ENCODE results near the gene ENDOV.

ENDOV gene

DNA sequence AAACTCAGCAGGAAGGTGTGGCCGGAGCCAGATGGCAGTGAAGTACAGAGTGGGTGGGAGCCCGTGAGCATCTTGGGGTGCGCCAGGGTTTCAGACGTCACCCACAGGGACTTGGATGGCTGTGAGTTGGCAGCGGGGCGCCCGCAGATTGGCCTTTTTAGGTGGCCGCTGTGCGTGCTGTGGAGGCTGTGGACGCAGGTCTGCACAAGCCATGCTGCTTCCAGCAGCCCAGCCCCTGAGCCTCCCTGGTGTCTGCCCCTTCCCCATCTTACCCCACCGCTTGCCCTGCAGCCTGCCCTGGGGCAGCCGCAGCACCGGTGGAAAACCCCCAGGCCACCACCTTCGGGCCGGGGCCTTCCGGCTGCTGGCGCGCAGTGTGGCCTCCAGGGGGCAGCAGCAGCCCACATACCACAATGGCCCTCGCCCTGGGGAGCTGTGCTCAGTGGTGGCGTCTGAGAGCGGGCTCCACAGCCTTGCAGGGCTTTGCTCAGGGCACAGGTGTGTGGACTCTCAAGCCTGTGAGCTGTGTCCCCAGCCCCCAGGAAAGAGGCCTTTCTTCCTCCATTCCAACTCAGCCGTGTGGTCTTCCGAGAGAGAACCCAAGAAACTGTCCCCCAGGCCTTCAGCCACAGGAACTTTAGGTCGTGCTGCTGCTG lies 11.8 kb downstream of the ENDOV start:
- Histone ChIP-seq H3K36me3 (replicated peaks) (no peaks in the 10 kb centered on the region), H3K4me3 (no peak overlapping the region), H3K4me1 (no peaks in the 10 kb centered on the region), H3K27me3 (ENCODE audit: low read depth) (no peaks in the 10 kb centered on the region), H3K9me3 (no peaks in the 10 kb centered on the region)
- in situ Hi-C loops (cut with MboI; ENCODE audit: low sequenced_read_pairs): loop anchor here (5.0 kb wide), 2 partner anchors 151 to 556 kb away; no protein-coding TSS in a partner anchor
- DNase-seq (ENCODE audit: low spot score in 2 of 2): peak; percentile 47 to 89

DNA sequence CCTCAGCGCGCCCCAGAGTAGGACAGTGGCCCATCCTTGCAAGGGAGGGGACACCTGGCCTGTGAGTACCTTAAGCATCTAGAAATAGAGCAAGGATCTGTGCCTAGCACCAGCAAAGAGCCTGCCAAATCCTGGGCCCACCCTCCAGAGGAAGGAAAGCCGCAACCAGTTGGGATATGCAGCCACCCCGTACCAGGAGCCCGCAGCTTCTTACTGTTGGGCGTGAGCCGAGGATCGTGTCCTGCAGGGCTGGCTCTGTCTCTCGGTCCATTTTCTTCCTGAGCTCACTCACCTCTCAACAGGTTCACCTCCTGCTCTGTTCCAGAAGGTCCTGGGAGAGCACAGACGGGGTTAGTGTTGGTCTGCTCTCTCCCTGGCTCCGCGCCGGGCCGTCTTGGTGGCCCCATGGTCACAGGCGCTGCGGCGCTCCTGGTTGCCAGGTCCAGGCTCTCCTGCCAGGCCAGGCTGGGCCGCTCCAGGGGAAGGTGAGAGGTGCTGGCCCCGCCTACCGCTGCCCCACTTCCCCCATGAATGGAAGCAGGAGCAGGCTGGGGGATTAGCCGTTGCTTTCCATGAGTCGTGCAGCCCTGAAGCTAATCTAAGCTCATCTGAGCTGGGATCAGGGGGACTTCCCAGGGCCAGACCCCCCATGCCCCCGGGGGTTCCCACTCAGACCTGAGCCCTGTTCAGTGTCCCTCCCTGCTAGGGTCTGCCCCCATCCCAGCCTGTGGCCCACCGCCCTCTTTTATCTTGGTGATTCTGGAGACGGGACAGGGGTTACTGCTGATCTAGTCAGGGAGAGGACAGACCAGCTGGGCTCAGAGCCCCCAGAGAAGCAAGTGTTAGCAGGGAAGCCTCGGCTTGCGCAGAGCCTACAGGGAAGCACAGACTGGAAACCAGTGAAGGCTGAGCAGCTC lies 12.7 kb downstream of the ENDOV start:
- in situ Hi-C loops (cut with MboI; ENCODE audit: low sequenced_read_pairs): loop anchor here (5.0 kb wide), 2 partner anchors 150 to 555 kb away; no protein-coding TSS in a partner anchor
- H3K4me3 ChIP-seq: no peak overlapping the region
- no peaks in the 10 kb centered on the region for H3K9me3 ChIP-seq

DNA sequence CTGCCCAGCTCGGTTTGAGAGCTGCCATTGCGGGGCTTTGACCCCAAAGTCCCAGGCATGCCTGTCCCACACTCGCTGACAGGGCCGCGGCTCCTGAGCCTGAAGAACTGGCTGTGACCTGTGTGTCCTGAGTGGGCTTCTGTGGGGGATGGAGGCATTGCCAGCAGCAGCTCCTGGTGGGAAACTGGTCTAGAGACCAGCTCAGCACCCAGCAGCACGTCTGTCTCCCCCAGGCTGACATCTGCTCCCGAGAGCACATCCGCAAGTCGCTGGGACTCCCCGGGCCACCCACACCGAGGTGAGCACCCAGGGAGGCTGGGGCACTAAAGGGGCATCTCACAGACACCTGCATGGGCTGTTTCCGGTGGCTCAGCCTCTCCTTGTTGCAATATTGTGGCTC lies 13.4 kb downstream of the ENDOV start:
- Histone ChIP-seq H3K9me3 (no peaks in the 10 kb centered on the region), H3K4me3 (no peak overlapping the region), H3K36me3 (replicated peaks) (no peaks in the 10 kb centered on the region), H3K27me3 (ENCODE audit: low read depth) (no peaks in the 10 kb centered on the region), H3K4me1 (no peaks in the 10 kb centered on the region)
- DNase-seq (ENCODE audit: low spot score in 2 of 2): no peak
- in situ Hi-C loops (cut with MboI; ENCODE audit: low sequenced_read_pairs): loop anchor here (5.0 kb wide), 2 partner anchors 149 to 554 kb away; no protein-coding TSS in a partner anchor

More for the DNA sequence above, 12.7 kb downstream of the ENDOV start:
- no peaks in the 10 kb centered on the region for H3K27me3 ChIP-seq (ENCODE audit: low read depth)
- DNase-seq (ENCODE audit: low spot score in 2 of 2): no peak
- H3K36me3 ChIP-seq (replicated peaks): no peaks in the 10 kb centered on the region
- H3K4me1 ChIP-seq: no peaks in the 10 kb centered on the region

DNA sequence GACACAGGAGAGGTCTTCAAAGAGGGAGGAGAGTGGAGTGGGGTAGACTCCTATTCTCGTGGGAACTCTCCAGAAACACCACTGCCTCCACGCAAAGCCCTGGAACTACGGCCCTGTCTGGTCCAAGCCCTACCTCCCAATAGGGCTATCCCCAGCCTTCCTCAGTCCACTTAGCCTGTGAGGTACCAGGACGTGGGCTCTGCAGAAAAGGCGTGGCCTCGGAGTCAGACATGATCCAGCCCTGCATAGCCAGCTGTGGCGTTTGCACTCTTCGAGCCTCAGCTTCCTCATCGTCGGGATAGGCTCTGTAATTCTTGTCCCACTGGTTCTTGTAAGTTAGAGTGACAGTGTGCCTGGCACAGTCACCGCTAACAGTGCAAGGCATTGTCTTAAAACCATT lies 13.8 kb downstream of the ENDOV start:
- Histone ChIP-seq H3K27me3 (ENCODE audit: low read depth) (no peaks in the 10 kb centered on the region), H3K4me3 (no peak overlapping the region), H3K4me1 (no peaks in the 10 kb centered on the region), H3K9me3 (no peaks in the 10 kb centered on the region), H3K36me3 (replicated peaks) (no peaks in the 10 kb centered on the region)
- in situ Hi-C loops (cut with MboI; ENCODE audit: low sequenced_read_pairs): loop anchor here (5.0 kb wide), 2 partner anchors 149 to 554 kb away; no protein-coding TSS in a partner anchor
- no peak for DNase-seq (ENCODE audit: low spot score in 2 of 2)

DNA sequence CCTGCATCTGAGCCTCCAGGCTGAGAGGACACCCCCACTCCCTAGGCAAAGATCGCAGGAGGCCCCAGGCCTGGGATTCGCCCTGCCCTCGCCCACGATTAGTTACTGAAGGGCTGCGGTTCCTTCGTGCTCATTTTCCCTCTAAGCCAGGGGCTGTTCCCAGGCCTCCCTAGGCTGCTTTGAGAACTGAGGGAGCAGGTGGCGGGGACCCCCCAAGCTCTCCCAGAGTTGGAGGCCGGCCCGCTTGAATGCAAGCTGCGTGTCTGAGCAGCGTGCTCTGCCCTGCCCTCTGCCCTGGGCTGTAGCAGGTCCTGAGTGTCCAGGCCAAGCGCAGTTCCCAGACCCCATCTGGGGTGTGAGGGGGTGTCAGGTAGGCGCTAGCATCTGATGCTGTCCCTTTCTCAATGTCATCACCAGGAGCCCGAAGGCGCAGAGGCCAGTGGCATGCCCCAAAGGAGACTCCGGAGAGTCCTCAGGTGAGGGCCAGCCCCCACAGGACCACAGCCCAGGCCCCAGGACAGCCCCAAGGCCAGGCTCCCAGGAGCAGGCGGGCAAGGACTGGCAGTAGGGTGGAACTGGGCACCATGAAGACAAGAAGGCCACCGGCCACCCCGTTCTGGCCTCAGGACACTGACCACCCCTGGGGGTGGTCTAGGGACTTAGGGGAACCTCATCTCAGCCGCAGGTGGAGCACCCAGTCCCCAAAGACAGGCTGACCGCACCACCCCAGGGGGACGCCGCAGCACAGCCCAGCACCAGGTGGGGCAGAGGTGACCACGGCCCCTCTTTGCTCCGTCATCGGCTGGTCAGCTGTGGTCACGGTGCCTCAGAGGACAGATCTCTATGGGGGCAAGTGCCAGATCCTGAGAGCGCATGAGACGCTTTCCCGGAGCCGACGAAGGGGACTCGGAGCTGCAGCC lies 14.6 kb downstream of the ENDOV start:
- Histone ChIP-seq H3K4me1 (no peaks in the 10 kb centered on the region), H3K36me3 (replicated peaks) (no peaks in the 10 kb centered on the region), H3K27me3 (ENCODE audit: low read depth) (no peaks in the 10 kb centered on the region), H3K9me3 (no peaks in the 10 kb centered on the region), H3K4me3 (no peak overlapping the region)
- DNase-seq (ENCODE audit: low spot score in 2 of 2): no peak
- in situ Hi-C loops (cut with MboI; ENCODE audit: low sequenced_read_pairs): loop anchor here (5.0 kb wide), 2 partner anchors 148 to 553 kb away; no protein-coding TSS in a partner anchor

DNA sequence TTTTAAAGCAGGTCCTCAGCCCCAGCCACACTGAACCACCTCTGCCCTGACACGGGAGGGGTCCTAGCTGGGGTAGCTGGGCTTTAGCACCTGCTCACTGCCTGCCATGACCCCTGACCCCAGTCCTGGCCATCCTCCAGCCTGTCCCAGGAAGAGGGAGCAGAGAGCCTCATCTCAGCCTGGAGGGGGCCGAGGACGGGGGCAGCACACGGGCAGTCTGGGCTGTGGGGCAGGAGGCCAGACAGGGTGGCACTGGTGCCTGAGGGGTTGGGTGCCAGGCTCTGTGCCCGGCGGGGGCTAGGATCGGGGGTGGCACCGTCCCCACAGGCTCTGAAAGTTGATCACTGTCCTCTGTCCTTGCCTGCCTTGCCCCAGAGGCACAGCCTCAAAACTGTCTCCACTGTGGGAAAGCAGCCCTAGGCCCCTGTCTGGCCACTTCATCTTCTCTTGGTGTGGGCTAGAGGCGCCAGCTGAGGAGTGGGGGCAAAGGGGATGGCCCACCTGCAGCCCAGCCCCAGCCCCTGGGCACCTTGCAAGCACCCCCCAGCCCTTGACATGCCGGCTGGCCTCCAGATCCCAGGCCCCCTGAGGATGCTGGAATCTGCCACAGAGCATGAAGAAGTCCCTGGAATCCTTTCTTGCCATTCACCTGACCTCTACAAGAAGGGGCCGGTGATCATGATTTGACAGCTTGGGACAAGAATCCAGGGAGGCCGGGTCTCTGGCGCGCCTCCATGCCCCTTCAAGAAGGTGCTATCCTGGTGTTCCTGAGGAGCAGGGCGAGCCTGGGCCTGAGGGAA lies 15.7 kb downstream of the ENDOV start:
- no peak for DNase-seq (ENCODE audit: low spot score in 2 of 2)
- H3K4me3 ChIP-seq: no peak overlapping the region
- H3K27me3 ChIP-seq (ENCODE audit: low read depth): peaks cover 3% of the 10 kb centered on the region; the same call in 1 of the 2 replicates
- in situ Hi-C loops (cut with MboI; ENCODE audit: low sequenced_read_pairs): no loop called here
- no peaks in the 10 kb centered on the region for H3K9me3 ChIP-seq
- H3K4me1 ChIP-seq: no peaks in the 10 kb centered on the region
- no peaks in the 10 kb centered on the region for H3K36me3 ChIP-seq (replicated peaks)

DNA sequence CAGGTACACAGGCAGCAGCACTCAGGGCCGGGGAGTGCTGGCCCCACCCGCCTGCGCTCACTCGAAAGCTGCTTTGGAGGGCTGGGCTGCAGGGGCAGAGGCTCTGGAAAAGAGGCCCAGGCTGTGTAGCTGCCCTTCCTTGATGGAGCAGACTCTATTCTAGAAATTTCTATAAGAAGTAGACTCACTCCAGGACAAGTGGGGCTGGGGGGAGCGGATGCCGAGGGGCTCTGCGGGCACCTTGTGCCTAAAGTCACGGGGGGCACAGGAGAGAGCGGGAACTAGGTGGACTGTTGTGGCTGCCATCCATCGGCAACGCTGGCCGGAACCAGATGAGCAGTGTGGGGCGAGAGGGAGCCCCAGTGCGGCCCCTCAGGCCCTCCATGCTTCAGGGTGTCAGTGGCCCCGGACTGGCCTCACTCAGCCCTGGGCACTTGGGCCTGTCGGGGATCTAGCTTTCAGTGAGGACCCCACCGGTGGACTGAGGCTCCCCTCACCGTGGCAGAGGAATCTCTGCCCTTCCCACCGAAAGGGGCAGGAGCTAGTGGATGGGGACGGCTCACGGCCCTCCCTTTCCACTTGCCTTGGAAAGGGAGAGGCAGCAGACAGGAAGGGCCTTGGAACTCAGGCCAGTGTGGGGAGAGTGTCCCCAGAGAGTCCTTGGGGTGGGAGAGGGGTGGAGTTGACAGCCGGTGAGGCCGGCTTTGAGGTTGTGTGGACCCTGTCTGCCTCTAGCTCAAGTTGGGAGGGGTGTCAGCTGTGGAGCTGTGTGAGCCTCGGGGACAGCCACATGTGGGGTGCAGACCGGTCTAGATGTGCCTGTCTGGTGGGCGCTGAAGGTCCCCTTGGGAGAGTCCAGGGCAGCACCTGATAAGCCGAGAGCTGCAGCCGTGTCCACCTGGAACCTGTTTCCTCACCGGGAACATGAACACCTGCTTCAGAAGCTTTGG lies 16.6 kb downstream of the ENDOV start:
- no peaks in the 10 kb centered on the region for H3K9me3 ChIP-seq
- no peaks in the 10 kb centered on the region for H3K4me1 ChIP-seq
- H3K27me3 ChIP-seq (ENCODE audit: low read depth): peaks cover 7% of the 10 kb centered on the region
- DNase-seq (ENCODE audit: low spot score in 2 of 2): no peak
- no peak overlapping the region for H3K4me3 ChIP-seq
- in situ Hi-C loops (cut with MboI; ENCODE audit: low sequenced_read_pairs): no loop called here
- H3K36me3 ChIP-seq (replicated peaks): no peaks in the 10 kb centered on the region

DNA sequence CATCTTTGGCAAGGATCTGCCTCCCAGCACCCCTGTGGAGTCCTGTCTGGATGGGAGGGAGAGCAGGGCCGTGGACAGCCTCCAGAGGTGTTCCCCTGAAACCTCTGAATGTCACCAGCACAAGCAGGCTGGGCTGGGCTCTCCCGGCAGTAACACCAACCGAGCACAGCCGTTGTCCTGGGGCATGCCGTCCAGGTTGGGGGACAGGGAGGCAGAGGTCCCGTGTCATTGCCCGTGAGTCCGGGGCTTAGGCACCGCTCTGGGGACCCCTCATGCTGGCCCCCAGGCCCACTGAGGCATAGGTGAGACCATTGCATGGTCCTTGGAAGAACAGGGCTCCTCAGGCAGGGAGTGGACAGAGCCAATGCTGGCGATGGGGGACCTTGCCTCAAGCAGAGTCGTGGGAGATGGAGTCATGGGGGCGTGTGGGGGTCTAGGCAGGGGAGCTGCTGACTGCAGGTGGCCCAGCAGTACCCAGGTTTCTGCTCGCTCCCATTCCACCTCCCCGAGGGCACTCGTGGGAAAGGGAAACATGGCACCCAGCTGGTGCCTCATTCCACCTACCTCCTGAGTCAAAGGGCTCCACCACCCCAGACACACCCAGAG lies 17.5 kb downstream of the ENDOV start:
- Histone ChIP-seq H3K36me3 (replicated peaks) (no peaks in the 10 kb centered on the region), H3K4me3 (no peak overlapping the region), H3K4me1 (no peaks in the 10 kb centered on the region), H3K9me3 (no peaks in the 10 kb centered on the region), H3K27me3 (ENCODE audit: low read depth) (peaks cover 11% of the 10 kb centered on the region)
- DNase-seq (ENCODE audit: low spot score in 2 of 2): no peak
- in situ Hi-C loops (cut with MboI; ENCODE audit: low sequenced_read_pairs): no loop called here

DNA sequence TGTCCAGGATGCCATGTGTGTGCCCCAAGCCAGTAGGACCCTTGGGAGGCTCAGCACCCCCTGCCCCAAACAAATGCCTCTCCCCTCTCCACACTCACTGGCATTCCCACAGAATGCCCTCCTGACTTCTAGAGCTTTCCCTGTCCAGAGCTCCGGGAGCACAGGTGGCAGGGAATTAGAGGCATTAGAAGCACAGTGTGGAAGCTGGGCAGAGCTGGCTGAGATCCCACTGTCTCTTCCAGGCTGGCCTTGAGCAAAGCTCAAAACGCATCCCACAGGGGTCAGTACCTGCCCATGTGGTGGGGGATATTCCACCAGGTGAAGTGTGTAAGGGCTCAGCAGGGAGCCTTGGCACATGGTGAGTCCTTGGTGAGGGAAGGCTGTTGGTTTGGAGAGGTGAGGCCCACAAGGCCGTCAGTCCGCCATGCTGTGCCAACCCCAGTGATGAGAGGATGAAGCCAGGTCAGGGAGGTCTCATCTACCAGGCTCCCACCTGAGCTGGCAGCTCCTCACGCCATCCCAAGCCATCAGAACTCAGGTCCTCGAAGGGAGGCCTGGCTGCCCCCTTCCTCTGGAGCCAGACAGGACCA lies 18.1 kb downstream of the ENDOV start:
- Histone ChIP-seq H3K9me3 (no peaks in the 10 kb centered on the region), H3K36me3 (replicated peaks) (no peaks in the 10 kb centered on the region), H3K27me3 (ENCODE audit: low read depth) (peaks cover 11% of the 10 kb centered on the region), H3K4me3 (no peak overlapping the region), H3K4me1 (no peaks in the 10 kb centered on the region)
- in situ Hi-C loops (cut with MboI; ENCODE audit: low sequenced_read_pairs): no loop called here
- DNase-seq (ENCODE audit: low spot score in 2 of 2): no peak

DNA sequence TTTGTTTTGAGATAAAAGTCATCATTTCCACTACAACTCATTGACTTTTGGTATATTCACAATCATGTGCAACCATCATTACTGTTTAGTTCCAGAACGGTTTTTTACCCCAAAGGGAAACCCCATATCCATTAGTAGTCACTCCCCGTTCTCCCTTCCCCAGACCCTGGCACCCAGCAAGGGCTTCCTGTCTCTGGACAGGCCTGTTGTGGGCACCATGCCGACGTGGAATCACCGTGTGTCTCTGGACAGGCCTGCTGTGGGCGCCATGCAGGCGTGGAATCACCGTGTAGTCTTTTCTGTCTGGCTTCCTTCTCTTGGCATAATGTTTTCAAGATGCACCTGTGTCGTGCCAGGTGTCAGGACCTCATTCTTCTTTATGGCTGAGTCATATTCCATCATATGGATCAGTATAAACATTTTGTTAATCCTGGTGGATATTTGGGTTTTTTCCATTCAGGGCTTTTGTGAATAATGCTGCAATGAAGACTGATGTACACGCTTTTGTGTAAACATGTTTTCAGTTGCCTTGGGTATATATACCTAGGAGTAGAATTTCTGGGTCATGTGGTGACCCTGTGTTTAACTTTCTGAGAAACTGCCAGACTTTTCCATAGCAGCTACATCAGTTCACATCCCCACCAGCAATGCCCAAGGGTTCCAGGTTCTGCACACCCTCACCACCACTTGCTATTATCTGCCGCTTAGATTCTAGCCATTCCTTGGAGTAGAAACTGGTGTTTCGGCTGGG lies 19.1 kb downstream of the ENDOV start:
- Histone ChIP-seq H3K36me3 (replicated peaks) (no peaks in the 10 kb centered on the region), H3K4me3 (no peak overlapping the region), H3K9me3 (no peaks in the 10 kb centered on the region), H3K27me3 (ENCODE audit: low read depth) (peaks cover 11% of the 10 kb centered on the region), H3K4me1 (no peaks in the 10 kb centered on the region)
- in situ Hi-C loops (cut with MboI; ENCODE audit: low sequenced_read_pairs): no loop called here
- DNase-seq (ENCODE audit: low spot score in 2 of 2): no peak

DNA sequence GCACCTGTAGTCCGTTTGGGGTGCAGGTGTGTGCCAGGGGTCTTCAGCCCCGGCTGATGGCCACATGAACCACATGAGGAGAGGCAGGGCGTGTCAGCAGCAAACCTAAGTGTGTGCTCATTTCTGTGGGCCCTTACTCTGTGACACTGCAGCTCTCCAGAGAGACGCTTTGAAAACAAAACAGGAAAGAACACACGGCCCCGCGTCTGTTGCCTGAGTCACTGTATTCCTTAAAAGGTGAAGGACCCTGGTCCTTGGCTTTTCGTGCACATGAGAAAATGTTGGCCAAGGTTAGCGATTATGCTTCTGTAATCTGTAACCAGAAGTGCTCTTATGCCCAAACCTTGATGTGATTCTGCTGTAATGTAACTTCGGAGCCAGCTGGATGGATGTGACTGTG lies 22.6 kb downstream of the ENDOV start:
- H3K9me3 ChIP-seq: no peaks in the 10 kb centered on the region
- peaks cover 11% of the 10 kb centered on the region for H3K27me3 ChIP-seq (ENCODE audit: low read depth)
- H3K4me1 ChIP-seq: no peaks in the 10 kb centered on the region
- DNase-seq (ENCODE audit: low spot score in 2 of 2): no peak
- H3K4me3 ChIP-seq: no peak overlapping the region
- H3K36me3 ChIP-seq (replicated peaks): no peaks in the 10 kb centered on the region
- in situ Hi-C loops (cut with MboI; ENCODE audit: low sequenced_read_pairs): no loop called here

All from HAP-1 (cell line).